NCI-H1417 treated with DMSO at 0.1 percent for 48 hours (cell line): ENCODE results near the gene RMC1.
"Not testable (repeated sequence)": the region's sequence is repeated elsewhere in the genome, so short reads cannot be mapped to it uniquely, and the experiment has no call there.

Experiments used
- DNase-seq: peaks from one replicate; lab custom pipeline; 2025; lab: John Stamatoyannopoulos, UW

The RMC1 gene

DNA sequence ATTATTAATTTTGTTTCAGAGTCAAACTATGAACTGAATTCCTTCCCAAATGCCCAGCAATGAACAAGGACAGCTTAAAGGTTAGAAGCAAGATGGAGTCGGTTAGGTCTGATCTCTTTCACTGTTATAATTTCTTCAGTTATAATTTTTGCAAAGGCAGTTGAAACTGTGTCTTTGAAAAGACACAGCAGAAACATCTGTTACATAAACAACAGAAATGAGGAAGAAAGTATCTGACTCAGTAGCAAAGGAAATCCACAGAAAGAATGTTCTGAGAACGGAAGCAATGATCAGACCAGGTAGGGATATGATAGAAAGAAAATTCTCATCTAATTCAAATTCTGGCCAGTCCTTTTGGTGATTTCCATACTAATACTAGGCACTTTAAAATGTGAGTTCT is 5.2 kb upstream of the RMC1 start:
- no peak for DNase-seq

DNA sequence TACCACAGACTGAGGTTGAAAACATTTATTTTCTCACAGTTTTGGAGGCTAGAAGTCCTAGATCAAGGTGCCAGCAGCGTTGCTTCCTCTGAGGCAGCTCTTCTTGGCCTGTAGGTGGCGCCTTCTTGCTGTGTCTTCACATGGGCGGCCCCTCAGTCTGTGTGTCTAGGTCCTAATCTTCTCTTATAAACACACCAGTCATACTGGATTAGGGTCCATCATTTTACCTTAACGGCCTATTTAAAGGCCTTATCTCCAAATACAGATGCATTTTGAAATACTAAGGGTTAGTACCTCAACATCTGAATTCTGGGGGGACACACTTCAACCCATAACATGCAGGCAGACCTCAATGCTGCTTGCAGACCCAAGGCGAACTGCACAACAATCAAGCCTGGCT is 4.4 kb upstream of the RMC1 start:
- DNase-seq, result no peak

DNA sequence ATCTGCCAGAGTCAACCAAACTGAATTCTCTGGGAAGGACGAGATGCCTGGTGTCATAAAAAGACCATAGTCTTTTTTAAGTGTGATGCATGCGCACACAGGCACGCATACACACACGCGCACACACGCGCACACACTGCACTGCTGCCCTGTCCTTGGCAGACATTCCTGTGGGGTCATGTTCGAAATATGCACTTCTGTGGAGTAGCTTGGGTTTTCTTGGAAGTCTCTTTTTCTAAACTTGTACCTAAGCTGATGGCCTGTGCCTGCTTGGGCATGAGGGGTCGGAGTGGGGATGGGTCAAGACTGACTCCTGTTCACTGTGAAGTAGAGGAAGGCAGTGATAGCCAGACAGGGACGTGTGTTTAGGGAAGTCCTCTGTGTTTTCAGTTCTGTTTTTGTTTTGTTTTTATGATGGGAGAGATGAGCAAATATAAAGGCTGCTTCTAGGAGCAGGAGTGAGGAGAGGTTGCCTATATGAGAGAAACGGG is 4.0 kb upstream of the RMC1 start:
- DNase-seq, result no peak

DNA sequence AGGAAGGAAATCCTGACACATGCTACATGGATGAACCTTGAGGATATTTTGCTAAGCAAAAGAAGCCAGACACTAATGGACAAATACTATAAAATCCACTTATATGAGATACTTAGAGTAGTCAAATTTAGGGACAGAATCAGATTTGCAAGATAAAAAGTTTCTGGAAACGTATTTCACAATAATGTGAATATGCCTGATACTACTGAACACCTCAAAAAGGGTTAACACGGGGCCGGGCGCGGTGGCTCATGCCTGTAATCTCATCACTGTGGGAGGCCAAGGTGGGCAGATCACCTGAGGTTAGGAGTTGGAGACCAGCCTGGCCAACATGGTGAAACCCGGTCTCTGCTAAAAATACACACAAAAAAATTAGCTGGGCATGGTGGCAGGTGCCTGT is 1.7 kb upstream of the RMC1 start:
- DNase-seq, result no peak

DNA sequence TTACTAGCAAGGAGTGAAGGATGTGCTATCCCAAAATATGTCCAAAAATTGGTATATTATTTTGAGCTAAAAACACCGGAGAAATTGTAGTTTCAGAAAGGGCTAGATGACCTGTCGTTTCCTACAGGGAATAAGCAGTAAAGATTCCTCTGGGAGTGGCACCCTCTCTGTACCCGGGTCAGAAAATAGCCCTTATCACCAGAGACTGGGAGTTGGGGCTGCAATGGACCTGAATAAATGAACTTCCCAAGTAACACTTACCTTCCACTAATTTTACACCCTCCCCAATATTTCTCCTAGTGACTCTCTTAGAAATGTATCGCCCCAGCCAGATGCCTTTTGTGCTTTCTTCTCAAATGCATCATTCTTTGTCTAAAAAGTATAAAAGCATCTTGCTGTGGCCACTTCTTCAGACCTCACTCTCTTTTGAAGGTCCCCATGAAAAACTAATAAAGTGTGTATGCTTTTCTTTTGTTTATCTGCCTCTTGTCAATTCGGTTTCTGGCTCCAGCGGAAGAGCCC is 734 bp upstream of the RMC1 start:
- no peak for DNase-seq

DNA sequence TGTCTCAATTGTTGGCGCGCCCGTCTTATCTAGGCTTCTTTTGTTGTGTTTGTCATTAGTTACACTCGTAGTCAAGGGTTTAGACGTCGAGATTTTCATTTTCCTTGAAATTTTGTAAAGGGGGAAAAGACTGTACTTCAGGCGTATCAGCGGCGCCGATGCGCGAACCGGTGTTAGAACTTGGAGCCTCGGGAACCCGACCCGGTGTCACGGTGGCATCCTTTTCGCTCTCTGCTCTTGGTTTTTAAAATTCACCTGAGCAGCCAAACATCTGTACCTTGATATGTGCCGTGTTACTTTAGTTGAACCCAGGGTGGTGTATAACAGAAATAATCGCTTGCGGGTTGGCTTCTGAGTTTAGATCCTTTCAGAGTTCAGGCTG is 643 bp downstream of the RMC1 start:
- DNase-seq, result no peak

DNA sequence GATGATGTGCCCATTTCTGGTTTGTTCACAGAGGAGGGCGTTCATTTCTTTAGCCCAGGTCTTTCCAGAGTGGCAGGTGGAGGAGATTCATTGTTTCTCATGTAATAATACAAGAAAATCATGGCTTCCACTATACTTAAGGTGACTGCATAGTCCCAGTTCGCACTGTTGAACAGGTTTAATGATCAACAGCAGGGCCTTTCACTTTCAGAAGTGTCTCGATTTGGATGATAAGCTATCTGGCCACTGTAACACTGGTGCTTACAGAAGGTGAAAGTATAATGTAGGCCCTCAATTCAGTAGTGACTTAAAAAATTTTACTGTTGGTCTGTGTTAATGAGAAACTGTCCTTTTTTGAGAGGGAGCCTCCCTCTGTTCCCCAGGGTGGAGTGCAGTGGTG is 1.4 kb downstream of the RMC1 start:
- no peak for DNase-seq

DNA sequence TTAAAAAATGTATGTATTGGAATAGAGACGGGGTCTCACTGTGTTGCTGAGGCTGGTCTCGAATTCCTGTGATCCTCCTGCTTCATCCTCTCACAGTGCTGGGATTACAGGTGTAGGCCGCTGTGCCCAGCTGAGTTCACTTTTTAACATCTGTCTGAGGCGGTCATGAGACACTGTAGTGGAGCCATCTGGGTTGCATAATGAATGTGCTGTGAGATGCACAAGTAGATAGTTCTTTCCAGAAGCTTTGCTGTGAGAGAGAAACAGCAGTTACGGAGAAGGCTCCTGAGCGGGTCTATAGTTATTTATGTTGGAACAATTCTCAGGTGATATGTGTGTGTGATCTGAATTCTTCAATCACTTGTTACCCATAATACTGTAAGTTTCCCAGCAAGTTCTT is 3.1 kb downstream of the RMC1 start:
- DNase-seq, result no peak

DNA sequence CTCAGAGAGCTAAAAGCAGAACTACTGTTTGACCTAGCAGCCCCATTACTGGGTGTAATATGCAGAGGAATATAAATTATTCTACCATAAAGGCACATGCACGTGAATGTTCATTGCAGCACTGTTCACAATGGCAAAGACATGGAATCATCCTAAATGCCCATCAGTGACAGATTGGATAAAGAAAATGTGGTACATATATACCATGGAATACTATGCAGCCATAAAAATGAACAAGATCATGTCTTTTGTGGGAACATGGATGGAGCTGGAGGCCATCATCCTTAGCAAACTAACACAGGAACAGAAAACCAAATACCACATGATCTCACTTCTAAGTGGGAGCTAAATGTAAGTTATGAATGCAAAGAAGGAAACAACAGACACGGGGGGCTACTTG is 7.6 kb downstream of the RMC1 start:
- DNase-seq, result not testable (repeated sequence)

DNA sequence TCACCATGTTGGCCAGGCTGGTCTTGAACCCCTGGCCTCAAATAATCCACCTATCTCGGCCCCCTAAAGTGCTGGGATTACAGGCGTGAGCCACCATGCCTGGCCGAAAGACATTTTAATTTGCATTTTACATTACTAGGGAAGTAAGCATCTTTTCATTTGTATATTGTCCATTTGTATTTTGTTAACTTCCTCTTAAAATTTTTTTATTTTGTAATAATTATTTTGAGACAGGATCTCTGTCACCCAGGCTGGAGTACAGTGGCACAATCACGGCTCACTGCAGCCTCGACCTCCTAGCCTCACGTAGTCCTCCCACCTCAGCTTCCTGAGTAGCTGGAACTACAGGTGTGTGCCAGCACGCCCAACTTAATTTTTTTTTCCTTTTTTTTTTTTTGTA is 8.9 kb downstream of the RMC1 start:
- not testable (repeated sequence) for DNase-seq

DNA sequence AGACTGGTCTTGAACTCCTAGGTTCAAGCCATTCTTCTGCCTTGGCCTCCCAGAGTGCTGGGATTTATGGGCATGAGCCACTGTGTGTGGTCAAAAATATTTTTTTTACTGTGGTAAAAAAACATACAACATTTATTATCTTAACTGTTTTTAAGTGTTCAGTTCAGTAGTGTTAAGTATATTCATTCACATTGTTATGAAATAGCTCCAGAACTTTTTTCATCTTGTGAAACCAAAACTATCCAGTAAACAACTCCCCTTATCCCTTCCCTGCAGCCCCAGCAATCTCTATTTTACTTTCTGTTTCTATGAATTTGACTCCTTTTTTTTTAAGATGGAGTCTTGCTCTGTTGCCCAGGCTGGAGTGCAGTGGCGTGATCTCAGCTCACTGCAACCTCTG is 9.3 kb downstream of the RMC1 start:
- no peak for DNase-seq

DNA sequence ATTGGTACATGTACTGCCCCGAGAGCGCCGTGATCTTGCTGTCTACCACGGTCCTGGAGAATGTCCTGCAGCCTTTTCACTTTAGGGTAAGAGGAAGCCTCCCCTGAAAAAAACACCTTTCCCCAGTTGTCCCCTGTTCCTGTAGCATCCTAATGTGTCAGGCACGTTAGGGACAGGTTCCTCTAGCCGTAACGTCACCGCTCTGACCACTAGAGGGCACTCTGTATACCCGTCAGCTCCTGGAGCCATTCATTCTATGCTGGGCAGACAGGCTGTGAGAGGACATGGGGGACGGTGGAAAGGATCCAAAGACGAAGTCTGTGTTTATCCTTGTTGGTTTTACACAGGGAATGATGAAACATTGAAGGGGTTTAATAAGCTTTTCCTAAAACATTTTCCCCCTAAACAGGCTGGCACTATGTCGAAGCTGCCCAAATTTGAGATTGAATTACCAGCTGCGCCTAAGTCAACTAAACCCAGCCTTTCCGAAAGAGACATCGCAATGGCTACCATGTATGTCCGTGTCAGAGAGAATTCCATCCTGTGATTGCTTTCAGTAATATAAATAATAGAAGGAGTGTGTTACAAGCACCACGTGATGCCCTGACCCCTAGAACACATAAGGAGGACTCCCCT is 12.7 kb downstream of the RMC1 start:
- DNase-seq, result no peak

DNA sequence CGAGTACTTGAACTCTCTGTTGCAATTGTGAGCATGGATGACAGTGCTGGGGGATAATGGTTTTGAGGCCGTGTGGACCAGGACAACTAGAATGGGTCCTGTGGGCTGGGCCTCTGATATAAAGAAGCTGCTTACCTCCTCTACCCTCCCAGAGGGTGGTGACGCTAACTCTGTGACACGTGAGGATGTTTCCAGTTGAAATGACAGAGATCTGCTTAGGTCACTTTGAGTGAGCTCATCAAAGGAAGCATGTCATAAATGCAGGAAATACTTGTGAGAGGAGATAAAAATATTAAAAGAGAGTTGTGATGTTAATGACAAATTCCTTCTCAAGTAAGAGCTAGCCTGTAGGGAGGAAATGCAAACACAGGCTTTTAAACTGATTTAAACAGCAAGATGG is 16.4 kb downstream of the RMC1 start:
- no peak for DNase-seq

DNA sequence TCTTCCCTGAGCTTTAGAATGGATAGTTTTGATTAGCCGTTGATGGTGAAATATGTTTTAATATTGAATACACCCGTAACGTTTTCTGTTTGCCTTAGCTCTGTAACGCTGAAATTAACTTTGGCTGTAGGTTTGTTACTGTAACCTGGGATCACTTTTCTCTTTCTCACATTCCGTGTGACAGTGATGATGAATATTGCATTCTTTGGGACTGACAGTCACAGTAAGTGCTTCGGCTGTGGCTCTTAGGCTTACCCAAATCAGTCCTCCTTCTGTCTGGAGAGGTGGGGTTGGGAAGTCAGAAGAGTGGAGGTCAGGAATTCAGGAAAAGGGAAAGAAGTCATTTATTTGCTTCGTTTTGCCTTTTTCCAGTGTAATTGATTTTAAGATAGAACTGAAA is 18.0 kb downstream of the RMC1 start:
- no peak for DNase-seq

DNA sequence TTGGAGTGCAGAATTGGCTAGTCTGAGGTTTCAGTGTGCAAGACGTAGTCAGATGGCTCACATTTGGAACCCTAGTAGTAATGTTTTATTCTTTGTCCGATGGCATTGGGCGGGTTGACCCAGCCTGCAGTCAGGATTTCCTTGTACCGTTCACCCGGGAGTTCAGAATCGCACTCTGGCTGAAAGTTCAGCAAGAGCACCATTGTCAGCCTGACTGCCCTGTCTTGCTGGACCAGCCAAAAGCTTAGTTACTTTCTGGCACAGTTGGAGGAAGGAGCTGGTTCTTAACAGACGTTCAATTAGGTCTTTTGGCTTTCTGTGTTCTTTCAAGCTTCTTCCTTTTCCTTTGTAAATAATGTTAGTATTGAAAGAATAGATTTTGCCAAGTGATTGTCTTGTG is 18.6 kb downstream of the RMC1 start:
- DNase-seq, result no peak

DNA sequence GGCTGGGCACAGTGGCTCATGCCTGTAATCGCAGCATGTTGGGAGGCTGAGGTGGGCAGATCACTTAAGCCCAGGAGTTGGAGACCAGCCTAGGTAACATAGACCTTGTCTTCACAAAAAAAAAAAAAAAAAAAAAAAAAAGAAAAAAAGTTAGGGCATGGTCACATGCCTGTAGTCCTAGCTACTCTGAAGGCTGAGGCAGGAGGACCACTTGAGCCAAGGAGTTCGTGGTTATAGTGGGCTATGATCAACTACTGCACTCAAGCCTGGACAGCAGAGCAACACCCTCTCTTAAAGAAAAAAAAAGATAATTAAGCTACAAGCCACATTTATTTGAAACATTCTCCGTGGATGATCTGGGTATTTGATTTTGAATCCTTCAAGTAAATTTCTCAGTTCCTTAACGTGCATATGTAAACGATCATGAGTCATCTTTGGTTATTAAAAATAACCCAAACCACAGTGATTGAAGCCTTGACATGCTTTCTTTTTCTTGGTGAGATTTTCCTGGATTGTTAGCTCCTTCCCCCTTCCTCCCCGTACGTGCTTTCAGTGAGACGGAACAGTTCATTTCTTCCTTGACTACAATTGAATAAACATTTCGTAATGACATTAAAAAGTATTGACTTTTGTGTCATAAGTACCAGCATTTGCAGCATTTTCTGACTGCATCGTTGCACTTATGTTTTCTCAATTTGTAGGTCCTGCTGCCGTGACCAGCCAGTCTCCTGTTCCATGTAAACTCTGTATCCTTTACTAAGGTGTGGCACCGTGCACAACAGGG is 20.3 kb downstream of the RMC1 start:
- DNase-seq, result no peak

DNA sequence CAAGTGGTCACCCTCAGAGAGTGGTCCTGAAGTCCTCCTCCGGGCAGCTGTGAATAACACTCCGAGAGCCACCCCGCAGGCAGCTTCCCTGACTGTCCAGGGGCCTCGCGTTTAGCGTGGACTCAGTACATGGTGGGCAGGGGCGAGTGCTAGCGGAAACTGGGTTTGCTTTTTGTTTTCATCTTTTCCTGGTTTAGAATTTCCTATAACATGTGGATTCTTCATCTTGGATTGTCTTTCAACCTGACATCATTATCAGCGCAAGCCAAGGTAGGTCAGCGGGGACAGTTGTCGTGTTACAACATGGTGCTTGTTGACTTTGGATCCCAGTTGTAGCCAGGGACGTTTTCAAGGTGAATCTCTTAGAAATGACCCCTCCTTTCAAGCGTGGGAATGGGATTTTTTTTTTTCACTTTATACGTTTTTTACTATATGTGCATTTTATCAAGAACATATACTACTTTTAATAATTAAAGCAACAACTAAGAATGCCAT is 20.9 kb downstream of the RMC1 start:
- no peak for DNase-seq

DNA sequence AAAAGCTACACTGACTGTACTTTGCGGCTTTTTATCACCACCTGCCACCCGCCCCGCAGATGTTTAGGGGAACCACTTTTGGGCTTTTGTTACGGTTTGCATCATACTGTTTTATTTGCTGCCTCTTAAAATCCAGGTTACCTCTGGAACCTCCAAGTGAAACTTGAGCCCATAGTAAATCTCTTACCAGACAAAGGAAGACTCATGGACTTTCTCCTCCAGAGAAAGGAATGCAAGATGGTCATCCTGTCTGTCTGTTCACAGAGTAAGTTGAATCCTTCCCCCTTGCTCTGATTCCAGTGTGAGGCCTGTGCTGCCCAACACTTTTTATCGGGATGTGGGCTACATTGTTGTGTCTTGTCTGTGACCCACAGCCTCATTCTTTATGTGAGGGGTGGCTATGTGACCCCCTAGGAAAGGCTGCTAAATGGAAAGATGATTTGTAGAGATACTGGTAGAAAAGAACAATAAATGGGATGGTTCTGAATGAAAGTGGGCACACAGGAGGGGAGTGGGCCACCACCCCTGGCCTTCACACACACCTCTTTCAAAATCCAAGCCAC is 23.3 kb downstream of the RMC1 start:
- DNase-seq, result no peak

DNA sequence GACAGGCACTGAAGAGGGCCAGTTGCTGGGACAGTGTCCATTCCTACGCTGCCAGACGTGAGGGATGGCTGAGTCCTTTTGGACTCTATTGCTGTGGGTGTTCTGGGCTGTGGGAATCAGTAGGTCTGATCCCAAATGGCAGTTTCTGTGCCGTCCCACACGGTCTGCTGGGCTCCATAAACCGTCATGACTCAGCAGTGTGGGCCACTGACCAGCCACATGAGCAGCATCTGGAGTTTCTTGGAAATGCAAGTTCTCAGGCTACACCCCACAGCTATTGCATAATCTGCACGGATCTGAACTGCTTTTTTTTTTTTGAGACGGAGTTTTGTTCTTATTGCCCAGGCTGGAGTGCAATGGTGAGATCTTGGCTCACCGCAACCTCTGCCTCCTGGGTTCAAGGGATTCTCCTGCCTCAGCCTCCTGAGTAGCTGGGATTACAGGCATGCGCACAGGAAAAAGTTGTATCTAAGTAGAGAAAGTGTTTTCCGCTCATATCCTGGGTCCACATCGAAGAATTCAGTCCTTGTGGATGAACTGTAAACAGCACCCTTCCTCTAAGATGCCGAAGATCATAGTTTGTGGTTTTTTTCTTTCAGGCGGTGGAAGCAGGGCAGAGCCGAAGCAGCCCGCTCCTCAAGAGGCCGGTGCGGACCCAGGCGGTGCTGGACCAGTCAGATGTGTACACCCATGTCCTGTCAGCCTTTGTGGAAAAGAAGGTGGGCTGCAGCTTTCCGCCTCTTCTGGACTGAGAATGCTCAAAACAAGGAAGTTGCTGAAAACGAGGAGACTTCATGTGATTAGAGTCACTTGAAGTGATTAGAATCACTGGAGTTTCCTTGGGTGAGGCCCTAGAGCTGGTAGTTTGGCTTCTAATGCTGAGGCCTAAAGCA is 25.5 kb downstream of the RMC1 start:
- no peak for DNase-seq

DNA sequence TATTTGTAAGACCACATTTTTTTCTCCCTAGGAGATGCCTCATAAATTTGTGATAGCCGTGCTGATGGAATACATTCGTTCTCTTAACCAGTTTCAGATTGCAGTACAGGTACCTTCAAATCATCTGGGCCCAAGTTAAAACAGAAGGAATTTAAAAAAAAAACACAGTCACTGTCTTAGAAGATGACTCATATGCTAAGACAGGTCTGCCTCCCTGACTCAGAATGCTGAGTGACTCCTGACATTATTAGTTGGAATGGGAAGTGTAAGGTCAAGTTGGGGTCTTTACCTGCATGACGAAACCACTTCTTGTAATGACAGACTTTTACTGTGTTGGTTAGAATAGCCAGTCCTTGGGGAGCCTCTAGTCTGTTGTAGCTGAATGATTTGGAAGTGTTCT is 26.3 kb downstream of the RMC1 start:
- DNase-seq, result no peak

DNA sequence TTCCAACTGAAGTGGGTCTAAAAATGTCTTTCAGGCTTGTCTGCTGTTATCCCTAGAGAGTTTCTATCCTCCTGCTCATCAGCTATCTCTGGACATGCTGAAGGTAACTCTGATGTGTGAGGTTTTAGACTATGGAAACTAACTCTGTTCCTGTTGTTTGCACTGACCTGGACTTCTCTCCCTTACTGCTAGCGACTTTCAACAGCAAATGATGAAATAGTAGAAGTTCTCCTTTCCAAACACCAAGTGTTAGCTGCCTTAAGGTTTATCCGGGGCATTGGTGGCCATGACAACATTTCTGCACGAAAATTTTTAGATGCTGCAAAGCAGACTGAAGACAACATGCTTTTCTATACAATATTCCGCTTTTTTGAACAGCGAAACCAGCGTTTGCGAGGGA is 26.9 kb downstream of the RMC1 start:
- no peak for DNase-seq

DNA sequence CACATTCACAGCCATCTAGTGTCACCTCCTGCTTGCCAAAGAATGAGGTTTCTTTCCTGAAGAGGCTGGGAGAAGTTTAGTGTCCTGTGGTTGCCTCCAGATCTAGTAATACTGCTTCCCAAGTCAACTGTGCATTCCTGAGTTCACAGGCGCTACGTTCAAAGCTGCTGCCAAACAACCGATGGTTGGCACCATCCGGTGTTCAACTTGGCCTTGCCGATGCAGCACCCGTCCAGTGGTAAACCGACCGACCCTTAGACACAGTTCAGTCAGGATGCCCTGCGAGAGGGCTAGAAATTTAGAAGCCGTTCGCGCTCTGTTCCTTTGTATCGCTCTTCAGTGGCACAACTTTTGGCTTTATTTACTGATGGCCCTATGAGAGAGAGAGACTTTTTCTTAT is 28.6 kb downstream of the RMC1 start:
- DNase-seq, result no peak
